ENCODE data around the gene CACNA2D2. TPM values are rescaled to one million over a fixed set of nuclear protein-coding genes. Genes with fewer than 3 reads are reported as not detected.

Gene CACNA2D2
- total RNA-seq, 2 experiments from 2014 or later, result 0.60 to 0.62 TPM

DNA sequence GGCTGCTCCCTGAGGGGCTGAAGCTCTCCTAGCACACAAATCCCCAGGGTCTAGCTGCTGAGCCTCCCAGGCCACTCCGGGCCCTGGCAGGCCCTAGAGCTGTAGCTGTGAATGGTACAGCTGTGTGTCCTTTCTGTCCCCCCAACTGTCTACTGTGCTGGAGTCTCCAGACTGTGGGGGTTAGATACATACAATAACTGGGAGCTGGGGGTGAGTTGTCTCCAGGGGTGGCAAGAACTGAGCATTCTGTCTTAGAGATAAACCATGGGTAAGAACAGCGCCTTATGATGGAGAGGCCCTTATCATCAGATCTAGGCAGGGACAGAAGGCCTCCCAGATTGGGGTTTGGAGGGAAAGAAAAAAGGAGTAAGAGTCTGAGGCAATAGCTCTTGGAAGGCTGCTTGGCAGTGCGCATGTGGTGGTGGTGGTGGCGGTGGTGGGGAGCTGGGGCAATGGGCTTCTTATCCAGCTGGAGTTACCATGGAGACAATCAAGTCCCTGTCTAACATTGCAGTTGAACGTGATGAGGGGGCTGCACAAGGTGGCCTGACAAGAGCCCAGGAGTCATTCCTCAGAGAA, 149.2 kb downstream of the CACNA2D2 start:
- no peaks in the 10 kb centered on the region for H3K9me3 Mint-ChIP-seq
- no peaks in the 10 kb centered on the region for H3K27me3 Mint-ChIP-seq
- no peak overlapping the region for H3K27ac Mint-ChIP-seq
- POLR2A ChIA-PET, result no interaction called here
- peaks cover 59% of the 10 kb centered on the region for H3K4me1 Mint-ChIP-seq
- H3K36me3 Mint-ChIP-seq (ENCODE audit: low read depth), result peaks cover 33% of the 10 kb centered on the region
- CTCF ChIA-PET, result interaction anchor here (0.5 to 1.9 kb wide), 10 partner anchors 8 to 275 kb away, joined by 3 to 6 read pairs (median 4); partner anchors contain the start of genes HYAL1, HYAL3, MAPKAPK3 and NAA80
- DNase-seq, result no peak
- no peak overlapping the region for H3K4me3 Mint-ChIP-seq

DNA sequence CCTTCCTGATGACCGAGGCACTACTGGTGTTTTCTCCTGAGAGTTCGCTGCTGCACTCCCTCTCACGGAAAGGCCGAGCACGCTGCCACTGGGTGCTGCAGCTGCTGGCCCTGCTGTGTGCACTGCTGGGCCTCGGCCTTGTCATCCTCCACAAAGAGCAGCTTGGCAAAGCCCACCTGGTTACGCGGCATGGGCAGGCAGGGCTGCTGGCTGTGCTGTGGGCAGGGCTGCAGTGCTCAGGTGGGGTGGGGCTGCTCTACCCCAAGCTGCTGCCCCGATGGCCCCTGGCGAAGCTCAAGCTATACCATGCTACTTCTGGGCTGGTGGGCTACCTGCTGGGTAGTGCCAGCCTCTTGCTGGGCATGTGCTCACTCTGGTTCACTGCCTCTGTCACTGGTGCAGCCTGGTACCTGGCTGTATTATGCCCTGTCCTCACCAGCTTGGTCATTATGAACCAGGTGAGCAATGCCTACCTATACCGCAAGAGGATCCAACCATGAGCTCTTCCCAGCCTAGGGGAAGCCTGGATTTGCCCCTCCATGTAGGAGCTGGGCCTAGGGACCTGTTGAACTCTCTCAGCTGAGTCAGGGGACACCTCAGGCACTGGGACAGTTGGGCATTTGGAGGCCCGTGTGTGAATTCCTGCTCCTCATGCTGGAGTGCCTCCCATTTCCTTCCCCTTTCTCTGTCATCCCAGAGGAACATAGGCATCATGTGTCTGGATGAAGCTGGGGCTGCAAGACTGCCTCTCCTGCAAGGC, 150.0 kb downstream of the CACNA2D2 start:
- ChIA-PET CTCF (interaction anchor here (0.6 to 1.9 kb wide), 9 partner anchors 9 to 1806 kb away, joined by 3 to 6 read pairs (median 3); partner anchors contain the start of genes C3orf18, HYAL1, HYAL3 and MAPKAPK3), POLR2A (no interaction called here)
- DNase-seq, result no peak
- H3K9me3 Mint-ChIP-seq, result no peaks in the 10 kb centered on the region
- no peak overlapping the region for H3K27ac Mint-ChIP-seq
- peaks cover 64% of the 10 kb centered on the region for H3K4me1 Mint-ChIP-seq
- H3K36me3 Mint-ChIP-seq (ENCODE audit: low read depth), result peaks cover 33% of the 10 kb centered on the region
- no peak overlapping the region for H3K4me3 Mint-ChIP-seq
- H3K27me3 Mint-ChIP-seq, result no peaks in the 10 kb centered on the region

DNA sequence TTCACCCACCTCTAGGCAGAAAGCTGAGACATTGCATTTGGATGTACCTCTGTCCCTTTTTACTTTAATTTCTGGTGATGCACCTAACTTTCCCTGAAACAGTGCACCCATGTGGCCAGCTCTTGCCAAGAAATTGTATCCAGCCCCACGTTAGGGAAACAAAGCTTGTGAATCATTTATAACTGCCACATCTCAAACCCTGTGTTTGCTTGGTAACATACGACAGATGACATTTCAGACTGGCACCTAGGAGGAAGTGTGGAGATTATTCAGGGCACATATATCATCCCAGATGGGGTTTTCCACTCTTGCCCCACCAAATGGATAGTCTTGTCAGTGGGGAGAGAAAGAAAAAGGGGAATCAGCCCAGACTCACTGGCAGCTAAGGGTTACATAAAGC, 150.7 kb downstream of the CACNA2D2 start:
- peak; percentile 25 for DNase-seq
- peaks cover 33% of the 10 kb centered on the region for H3K36me3 Mint-ChIP-seq (ENCODE audit: low read depth)

GRCh38 chr3:50351323-50351697, 152.1 kb downstream of the CACNA2D2 start:
- POLR2A ChIA-PET, result interaction anchor here (1.4 kb wide), 1 partner anchor 52 kb away, joined by 3 read pairs; the partner anchor contains the start of genes HYAL3 and NAA80

More for the DNA sequence above, 150.7 kb downstream of the CACNA2D2 start:
- ChIA-PET CTCF (interaction anchor here (0.6 to 1.4 kb wide), 6 partner anchors 8 to 1806 kb away, joined by 3 to 6 read pairs (median 4); partner anchors contain the start of genes C3orf18 and ZMYND10), POLR2A (no interaction called here)
- no peak overlapping the region for H3K4me3 Mint-ChIP-seq
- H3K9me3 Mint-ChIP-seq, result no peaks in the 10 kb centered on the region
- peaks cover 64% of the 10 kb centered on the region for H3K4me1 Mint-ChIP-seq
- no peak overlapping the region for H3K27ac Mint-ChIP-seq
- H3K27me3 Mint-ChIP-seq, result no peaks in the 10 kb centered on the region

GRCh38 chr3:50350527-50351322, 152.7 kb downstream of the CACNA2D2 start, which contains the start of the genes CYB561D2 and NPRL2:
CYB561D2 (plus strand) TSS chr3:50350862; CDS start chr3:50351434, 572 bp downstream.
NPRL2 (minus strand) TSS chr3:50350775; CDS start chr3:50350652, 123 bp downstream.
- H3K9me3 Mint-ChIP-seq, result no peaks in the 10 kb centered on the region
- no peaks in the 10 kb centered on the region for H3K27me3 Mint-ChIP-seq
- H3K4me1 Mint-ChIP-seq, result peaks cover 60% of the 10 kb centered on the region
- peak within 1 kb of the TSS; percentile 94 for H3K4me3 Mint-ChIP-seq
- ChIA-PET CTCF (interaction anchor here (0.6 to 7.2 kb wide), 9 partner anchors 9 to 1282 kb away, joined by 3 to 76 read pairs (median 3); partner anchors contain the start of genes RASSF1 and TMEM115), POLR2A (interaction anchor here (0.7 to 1.5 kb wide), 8 partner anchors 9 to 217 kb away, joined by 3 to 11 read pairs (median 4); partner anchors contain the start of genes C3orf18, HYAL3, NAA80 and RASSF1)
- peak; percentile 99 for DNase-seq
- peaks cover 31% of the 10 kb centered on the region for H3K36me3 Mint-ChIP-seq (ENCODE audit: low read depth)
- H3K27ac Mint-ChIP-seq, result peak within 1 kb of the TSS; percentile 98

More at GRCh38 chr3:50351323-50351697, 152.1 kb downstream of the CACNA2D2 start:
- no peaks in the 10 kb centered on the region for H3K27me3 Mint-ChIP-seq
- no peaks in the 10 kb centered on the region for H3K9me3 Mint-ChIP-seq
- H3K36me3 Mint-ChIP-seq (ENCODE audit: low read depth), result peaks cover 35% of the 10 kb centered on the region
- no peak for DNase-seq
- H3K27ac Mint-ChIP-seq, result peak overlapping the region; percentile 98
- CTCF ChIA-PET, result interaction anchor here (1.1 to 7.2 kb wide), 4 partner anchors 8 to 105 kb away, joined by 3 to 76 read pairs (median 3); partner anchors contain the start of gene TMEM115
- peak overlapping the region; percentile 94 for H3K4me3 Mint-ChIP-seq
- H3K4me1 Mint-ChIP-seq, result peaks cover 61% of the 10 kb centered on the region

GRCh38 chr3:50350213-50350526, 153.3 kb downstream of the CACNA2D2 start:
- Mint-ChIP-seq H3K9me3 (no peaks in the 10 kb centered on the region), H3K4me3 (peak overlapping the region; percentile 94), H3K27ac (peak overlapping the region; percentile 98), H3K27me3 (no peaks in the 10 kb centered on the region), H3K4me1 (peaks cover 62% of the 10 kb centered on the region), H3K36me3 (ENCODE audit: low read depth) (peaks cover 31% of the 10 kb centered on the region)
- POLR2A ChIA-PET, result interaction anchor here (0.5 to 1.5 kb wide), 9 partner anchors 9 to 256 kb away, joined by 3 to 11 read pairs (median 3); partner anchors contain the start of genes C3orf18, HYAL3, NAA80 and RASSF1
- DNase-seq, result no peak
- CTCF ChIA-PET, result interaction anchor here (0.6 to 7.2 kb wide), 9 partner anchors 9 to 638 kb away, joined by 3 to 76 read pairs (median 3); partner anchors contain the start of gene RASSF1

DNA sequence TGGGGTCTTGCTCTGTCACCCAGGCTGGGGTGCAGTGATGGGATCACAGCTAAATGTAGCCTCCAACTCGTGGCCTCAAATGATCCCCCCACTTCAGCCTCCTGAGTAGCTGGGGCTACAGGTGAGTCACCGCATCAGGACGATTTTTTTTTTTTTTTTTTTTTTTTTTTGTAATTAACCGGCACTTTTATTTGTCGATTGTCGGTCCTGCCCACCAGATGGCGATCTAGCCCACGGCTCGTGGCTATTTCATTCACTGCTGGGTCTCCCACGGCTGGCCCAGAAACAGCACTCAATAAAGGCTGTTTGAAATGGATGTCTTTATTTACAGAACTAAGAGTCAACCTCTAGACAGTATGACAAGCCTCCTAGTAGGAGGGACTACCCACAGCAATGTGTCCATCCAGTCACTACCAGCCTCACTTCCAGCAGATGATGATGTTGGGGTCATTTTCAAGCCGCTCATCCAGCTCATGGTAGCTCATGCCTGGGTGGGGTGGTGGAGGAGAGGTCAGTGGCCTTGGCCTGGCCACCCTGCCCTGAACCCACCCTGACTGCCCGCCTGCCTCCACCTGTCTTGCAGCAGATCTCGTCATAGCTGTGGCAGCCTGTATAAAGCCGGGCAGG, 156.1 kb downstream of the CACNA2D2 start:
- H3K4me3 Mint-ChIP-seq, result no peak overlapping the region
- POLR2A ChIA-PET, result no interaction called here
- no peaks in the 10 kb centered on the region for H3K27me3 Mint-ChIP-seq
- CTCF ChIA-PET, result interaction anchor here (0.6 to 7.2 kb wide), 16 partner anchors 9 to 320 kb away, joined by 3 to 76 read pairs (median 4); partner anchors contain the start of gene C3orf18
- peak; percentile 81 for DNase-seq
- peaks cover 66% of the 10 kb centered on the region for H3K4me1 Mint-ChIP-seq
- peak overlapping the region; percentile 60 for H3K27ac Mint-ChIP-seq
- H3K36me3 Mint-ChIP-seq (ENCODE audit: low read depth), result peaks cover 23% of the 10 kb centered on the region
- no peaks in the 10 kb centered on the region for H3K9me3 Mint-ChIP-seq

DNA sequence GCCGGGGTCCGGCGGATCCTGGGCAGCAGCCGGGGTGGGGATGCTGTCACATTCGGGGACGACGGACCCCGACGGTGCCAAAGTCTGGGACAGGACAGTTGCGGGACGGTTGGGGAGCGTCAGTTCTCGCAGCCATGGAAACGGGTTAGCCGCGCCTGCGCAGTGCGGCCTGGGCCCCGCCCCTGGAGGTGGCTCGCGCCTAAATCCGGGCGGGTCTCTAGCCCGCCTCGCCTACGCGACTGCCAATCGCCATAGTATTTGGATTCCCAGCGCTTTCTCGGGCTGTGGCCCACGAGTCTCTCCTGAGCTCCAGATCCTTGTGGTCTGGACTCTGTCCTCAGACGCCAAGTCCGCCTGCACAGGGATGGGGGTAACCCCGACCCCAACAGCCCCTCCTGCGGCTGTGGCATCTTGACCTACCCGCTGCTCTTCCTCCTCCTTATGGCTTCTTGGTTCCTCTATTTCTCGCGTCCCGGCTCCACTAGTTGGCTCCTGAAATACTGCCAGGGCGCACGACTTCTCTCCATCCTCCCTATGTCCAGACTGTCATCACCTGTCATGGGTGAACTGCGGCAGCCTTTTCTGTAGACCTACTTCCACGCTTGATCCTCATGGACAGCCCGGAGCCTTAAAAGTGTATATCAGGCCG, 157.7 kb downstream of the CACNA2D2 start, which contains the start of gene ZMYND10:
TSS of gene ZMYND10 (minus strand) at position 147 of the 649 bp plus-strand sequence. CDS start 153 bp downstream, outside the sequence.
- ChIA-PET CTCF (interaction anchor here (0.6 to 7.2 kb wide), 5 partner anchors 8 to 29 kb away, joined by 3 to 76 read pairs (median 5); no protein-coding TSS in a partner anchor), POLR2A (interaction anchor here (0.6 kb wide), 1 partner anchor 24 kb away, joined by 3 read pairs; no protein-coding TSS in a partner anchor)
- H3K4me1 Mint-ChIP-seq, result peaks cover 68% of the 10 kb centered on the region
- peak; percentile 84 for DNase-seq
- H3K9me3 Mint-ChIP-seq, result no peaks in the 10 kb centered on the region
- peaks cover 20% of the 10 kb centered on the region for H3K36me3 Mint-ChIP-seq (ENCODE audit: low read depth)
- peak within 1 kb of the TSS; percentile 63 for H3K4me3 Mint-ChIP-seq
- H3K27ac Mint-ChIP-seq, result peak within 1 kb of the TSS; percentile 62
- H3K27me3 Mint-ChIP-seq, result no peaks in the 10 kb centered on the region

- peaks cover 19% of the 10 kb centered on the region for H3K36me3 Mint-ChIP-seq (ENCODE audit: low read depth)
- ChIA-PET CTCF (interaction anchor here (1.7 to 7.2 kb wide), 4 partner anchors 8 to 21 kb away, joined by 5 to 76 read pairs (median 6); no protein-coding TSS in a partner anchor), POLR2A (no interaction called here)
- H3K9me3 Mint-ChIP-seq, result no peaks in the 10 kb centered on the region
- no peak for DNase-seq
- H3K4me3 Mint-ChIP-seq, result no peak overlapping the region
- peak overlapping the region; percentile 50 for H3K27ac Mint-ChIP-seq
- no peaks in the 10 kb centered on the region for H3K27me3 Mint-ChIP-seq
- peaks cover 62% of the 10 kb centered on the region for H3K4me1 Mint-ChIP-seq
Observed at GRCh38 chr3:50345008-50345407, 158.4 kb downstream of the CACNA2D2 start.

GRCh38 chr3:50342813-50343633, 160.4 kb downstream of the CACNA2D2 start:
- Mint-ChIP-seq H3K4me1 (peaks cover 60% of the 10 kb centered on the region), H3K27ac (peak overlapping the region; percentile 80), H3K36me3 (ENCODE audit: low read depth) (peaks cover 28% of the 10 kb centered on the region), H3K27me3 (no peaks in the 10 kb centered on the region), H3K9me3 (no peaks in the 10 kb centered on the region), H3K4me3 (no peak overlapping the region)
- ChIA-PET POLR2A (interaction anchor here (0.6 kb wide), 1 partner anchor 14 kb away, joined by 3 read pairs; no protein-coding TSS in a partner anchor), CTCF (interaction anchor here (1.8 kb wide), 2 partner anchors 15 to 19 kb away, joined by 5 to 7 read pairs; partner anchors contain the start of gene TUSC2)
- DNase-seq, result no peak

Data from activated CD4-positive, alpha-beta T cell treated with anti-CD3 and anti-CD28 coated beads, Interleukin-2, amount 10 ng/mL, durations not matched to agents 7 days and 5 days (primary cell).